Esophagus mucosa (tissue), 1 donor: ENCODE measurements around the gene FDCSP. TPM values are rescaled to one million over a fixed set of nuclear protein-coding genes. Genes with fewer than 3 reads are reported as not detected.
"Not testable (repeated sequence)": the region's sequence is repeated elsewhere in the genome, so short reads cannot be mapped to it uniquely, and the experiment has no call there.

Source experiments
- ATAC-seq: fragments of 200-7000 bp; cut with Tn5 transposase; one replicate; pipeline ENCODE4 v1.9.1; 2020
- total RNA-seq: library from RNA; stranded (reverse); gene quantifications from one replicate; pipeline ENCODE4 v1.2.4, GENCODE V29; 2023
- donor health status: DM: yes; HTN: yes; CAD: no.

Gene FDCSP
- total RNA-seq: 53.0 TPM

DNA sequence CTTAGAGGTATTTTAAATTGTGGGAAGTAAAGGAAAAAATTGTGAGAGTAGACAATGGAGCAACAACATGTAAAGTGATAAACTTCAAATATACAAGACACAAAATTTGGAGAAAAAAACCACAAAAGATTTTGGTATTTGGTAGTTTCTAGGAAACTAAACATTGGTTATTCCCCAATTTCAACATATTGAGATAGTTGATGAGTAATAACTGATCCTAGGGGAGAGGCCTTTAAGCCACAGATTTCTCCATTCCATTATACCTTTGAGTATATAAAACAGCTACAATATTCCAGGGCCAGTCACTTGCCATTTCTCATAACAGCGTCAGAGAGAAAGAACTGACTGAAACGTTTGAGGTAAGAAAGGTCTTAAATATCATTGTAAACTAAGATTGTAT is at the start of gene FDCSP:
Gene FDCSP (plus strand): TSS at position 301 of the 400 bp plus-strand sequence. CDS start 5,071 bp downstream, outside the sequence.
- ATAC-seq: no peak

DNA sequence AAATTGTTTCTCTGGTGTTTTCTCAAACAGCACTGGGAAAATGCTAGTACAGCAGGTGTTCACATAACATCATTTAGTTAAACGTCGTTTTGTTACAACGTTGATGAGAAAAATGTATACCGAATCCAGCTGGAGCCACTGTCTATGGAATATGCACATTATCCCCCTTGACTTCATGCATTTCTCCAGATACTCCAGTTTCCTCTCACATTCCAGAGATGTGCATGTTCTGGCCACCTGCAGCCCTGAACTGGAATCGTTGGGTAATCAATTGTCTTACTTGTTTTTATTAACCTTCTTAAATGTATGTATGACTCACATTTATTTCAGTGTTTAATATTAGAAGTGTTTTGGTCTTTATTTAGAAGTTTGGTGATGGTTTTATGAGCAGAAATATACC is 48.8 kb upstream of the FDCSP start:
- no peak for ATAC-seq

DNA sequence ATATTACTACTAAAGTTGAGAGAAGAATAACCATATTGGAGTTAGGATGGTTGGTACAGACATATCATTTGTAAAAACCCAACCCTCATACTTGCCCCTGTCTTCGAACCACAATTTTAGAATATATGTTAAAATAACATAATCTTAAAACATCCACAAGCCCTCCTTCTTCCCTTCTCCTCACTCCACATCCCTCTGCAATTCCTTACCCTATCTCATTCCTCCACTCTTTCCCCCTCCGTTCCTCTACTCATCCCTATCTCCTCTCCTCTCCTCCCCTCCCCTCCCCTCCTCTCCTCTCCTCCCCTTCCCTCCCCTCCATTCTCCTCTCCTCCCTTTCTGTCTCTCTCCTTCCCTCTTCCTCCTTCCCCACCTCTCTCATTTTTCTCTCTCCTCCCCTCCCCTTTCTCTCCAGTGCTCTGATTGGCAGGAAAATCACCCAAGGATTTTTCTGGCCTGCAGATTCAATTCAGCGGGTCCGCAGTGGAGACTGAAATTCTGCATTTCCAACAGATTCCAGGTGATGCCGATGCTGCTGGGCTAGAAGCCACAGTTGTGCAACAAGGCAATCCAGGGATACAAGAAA is 47.8 kb upstream of the FDCSP start:
- no peak for ATAC-seq

DNA sequence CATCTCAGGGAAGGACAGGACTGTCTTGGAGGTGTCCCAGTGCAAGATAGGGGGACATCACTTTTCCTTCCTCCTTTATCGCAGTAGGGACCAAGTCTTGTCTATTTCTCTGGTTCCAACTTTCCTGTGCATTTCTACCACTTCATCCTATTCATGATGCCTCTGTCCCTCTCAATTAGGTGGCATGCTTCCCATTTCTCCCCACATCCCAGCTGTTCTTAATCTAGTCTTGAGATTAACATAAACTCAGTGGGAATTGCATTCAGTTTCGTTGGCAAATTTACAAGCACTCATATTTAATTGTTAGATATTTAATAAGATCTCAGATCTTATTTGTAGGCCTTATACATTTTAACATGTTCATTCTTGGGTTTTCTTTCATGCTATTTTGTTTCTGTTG is 46.1 kb upstream of the FDCSP start:
- no peak for ATAC-seq

DNA sequence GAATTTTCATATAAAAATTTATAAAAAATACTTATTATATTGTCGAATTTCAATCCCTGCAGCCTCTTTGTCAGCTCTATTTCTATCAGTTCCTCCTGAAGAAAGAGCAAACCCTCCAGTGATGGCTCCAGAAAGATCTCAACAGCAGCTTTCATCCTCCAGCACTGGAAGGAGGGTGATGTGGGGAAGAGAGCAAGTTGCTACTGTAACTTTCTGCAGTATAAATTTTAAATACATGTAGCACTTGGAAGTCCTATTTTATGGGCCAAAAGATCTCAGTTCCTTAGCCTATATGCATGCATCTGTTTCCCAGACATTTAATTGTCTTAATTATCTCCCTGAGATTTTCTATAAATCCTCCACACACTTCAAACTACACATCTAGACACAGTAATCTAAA is 44.1 kb upstream of the FDCSP start:
- no peak for ATAC-seq

DNA sequence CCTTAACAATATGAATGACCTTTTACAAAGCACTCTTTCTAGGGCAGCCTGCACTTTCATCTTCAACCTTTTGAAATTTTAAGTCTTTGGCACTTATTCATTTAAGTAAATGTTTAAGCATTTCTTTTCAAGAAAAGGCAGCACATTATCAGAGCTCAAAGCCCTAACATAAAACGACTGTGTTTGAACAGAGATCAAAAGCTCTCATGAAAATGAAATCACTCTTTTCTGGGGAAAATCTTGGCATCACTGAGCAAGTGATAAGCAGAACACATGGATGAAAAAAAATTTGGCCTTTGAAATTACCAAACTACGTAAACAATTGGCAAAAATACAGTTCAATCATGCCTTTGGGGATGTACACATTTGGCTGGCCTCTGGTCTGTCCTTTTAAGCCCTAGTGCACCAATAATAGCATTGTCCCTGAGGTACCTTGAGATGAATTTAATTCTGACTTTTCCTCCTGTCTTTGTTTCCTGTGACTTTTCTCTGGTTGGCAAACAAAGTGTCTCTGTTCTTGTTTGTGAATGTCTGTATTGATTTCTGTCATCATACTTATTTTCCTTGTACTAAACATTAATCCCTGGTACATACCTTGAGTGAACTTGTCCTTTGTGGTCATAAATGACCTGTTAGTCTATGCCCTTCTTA is 43.3 kb upstream of the FDCSP start:
- ATAC-seq: no peak

DNA sequence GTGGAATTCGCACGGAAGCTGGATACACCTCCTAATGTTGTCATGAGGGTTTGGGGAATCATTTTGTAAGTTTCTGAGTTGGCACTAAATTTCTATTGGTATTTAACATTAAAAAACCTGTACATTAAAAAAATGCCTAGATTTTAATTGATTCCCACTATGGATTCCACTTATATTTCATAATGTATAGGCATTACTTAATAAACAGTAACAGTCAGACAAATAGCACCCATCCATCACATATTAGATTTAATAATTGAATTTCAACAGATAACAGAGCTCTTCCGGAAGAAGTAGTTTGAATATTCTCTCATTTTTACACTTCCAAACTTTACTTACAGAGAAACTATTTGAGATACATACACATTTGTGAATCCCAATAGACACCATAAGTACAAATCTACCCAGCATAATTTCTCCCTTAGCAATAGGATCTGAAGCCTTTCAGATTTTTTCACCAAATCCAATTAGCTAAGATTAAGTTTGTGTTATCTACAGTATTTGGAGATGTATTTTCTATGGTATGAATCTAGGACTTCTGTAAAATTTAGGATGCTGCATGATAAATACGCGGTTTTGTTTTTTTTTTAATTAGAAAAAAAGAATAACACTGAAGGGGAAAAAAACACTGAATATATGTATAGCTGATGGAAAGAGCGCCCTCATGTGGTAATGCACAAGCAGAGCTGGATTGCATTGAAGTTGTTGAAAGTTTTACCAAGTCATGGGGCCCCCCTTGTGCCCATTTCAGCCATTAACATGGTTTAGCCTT is 42.6 kb upstream of the FDCSP start:
- ATAC-seq: no peak

DNA sequence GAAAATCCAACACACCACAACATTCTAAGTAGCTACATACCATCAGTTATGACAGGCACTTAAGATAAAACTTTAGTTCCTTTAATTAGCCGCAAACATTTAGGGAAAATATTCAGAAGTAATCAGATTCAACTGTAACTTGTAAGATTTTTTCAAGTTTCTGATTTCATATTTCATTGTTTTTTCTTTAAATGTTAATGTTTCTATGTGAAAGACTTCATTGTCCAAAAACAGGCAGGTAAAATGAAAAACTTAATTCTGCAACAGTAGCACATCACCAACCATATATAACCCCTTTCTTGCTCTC is 42.0 kb upstream of the FDCSP start:
- no peak for ATAC-seq

DNA sequence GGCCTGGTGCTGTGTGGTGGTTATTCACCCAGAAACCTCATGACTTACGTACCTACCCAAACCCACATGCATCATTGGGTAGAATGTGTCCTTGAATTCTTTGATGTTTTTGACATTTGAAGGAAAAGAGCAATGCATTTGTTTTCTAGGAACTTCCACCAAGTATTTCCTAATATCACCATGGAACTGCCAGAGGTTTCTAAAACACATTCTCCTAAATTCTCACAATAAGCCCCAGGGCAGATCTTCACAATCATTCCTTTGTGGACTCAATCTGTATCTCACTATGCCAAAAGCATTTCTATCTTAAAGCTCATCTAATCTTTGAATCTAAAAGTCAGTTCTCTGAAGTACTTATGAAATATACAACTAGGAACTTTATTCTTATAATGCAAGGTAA is 38.7 kb upstream of the FDCSP start:
- no peak for ATAC-seq

DNA sequence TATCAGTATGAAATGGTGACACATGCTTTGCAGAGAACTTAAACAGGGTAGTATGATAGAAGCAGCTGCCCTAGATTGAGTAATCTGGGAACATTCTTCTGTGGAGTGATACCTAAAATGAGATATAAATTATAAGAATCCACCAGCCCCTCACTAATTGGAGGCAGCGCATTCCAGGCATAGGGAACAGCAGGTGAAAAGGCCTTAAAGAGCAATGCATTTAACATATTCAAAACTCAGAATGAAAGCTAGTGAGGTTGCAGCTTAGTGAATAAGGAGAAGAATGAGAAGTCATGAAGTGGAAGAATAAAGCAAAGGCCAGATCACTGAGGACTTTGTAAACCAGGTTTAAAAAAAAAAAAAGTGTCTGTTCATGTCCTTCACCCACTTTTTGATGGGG is 35.3 kb upstream of the FDCSP start:
- ATAC-seq: no peak

DNA sequence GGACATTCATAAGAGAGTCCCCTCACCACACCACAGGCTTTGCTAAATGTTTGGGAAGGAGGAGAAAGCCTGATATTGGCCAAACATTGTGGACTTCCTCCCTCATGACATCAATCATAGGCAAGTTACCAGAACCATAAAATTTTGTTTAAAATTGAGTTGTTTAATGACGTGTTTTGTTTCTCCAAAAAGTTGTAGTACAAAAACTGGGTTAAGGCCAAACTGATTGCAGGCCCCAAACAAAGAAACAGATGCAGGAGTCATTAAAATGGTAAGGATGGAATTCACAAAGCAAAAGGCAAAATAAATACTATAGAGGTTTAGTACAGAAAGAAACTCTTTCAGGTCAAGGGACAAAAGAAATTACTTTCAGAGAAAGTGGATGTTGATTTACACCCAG is 34.3 kb upstream of the FDCSP start:
- ATAC-seq: no peak

DNA sequence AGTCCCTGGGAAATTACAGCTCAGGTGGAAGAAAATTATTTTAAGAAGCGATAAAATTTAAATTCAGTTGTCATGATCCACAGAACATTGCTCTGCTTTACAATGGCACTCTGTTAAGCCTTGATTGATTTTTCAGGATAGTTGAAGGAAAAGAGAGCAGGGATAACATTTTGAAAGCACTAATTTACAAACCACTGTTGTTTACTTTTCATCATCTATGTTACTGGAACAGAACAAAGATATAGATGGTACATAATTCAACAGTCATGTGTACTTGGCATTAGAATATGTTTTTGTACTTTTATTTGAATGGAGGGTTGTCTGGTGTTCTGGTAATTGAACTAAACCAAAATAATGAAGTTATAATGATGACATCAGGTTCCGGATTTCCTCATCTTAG is 33.0 kb upstream of the FDCSP start:
- ATAC-seq: no peak

DNA sequence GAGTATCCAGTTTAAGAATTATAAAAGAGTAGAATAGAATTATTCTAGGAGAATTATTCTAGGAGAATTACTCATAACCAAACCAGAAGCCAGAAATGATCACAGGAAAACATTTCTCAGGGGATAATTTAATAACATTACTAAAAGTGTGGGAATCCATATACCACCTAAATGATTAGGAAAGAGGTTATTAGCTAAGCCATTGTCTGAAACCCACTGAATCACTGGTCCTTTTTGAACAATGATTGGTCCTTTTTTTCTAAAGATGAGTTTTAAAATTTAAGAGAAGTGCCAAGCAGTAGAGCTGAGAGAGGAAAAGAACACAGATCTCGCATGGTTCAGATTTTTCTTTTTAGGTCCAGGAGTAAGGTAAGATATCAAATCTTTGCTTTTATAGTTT is 30.5 kb upstream of the FDCSP start, which contains the start of gene ODAM:
Gene ODAM (plus strand): TSS at position 301 of the 400 bp plus-strand sequence. CDS start 819 bp downstream, outside the sequence.
- no peak for ATAC-seq

DNA sequence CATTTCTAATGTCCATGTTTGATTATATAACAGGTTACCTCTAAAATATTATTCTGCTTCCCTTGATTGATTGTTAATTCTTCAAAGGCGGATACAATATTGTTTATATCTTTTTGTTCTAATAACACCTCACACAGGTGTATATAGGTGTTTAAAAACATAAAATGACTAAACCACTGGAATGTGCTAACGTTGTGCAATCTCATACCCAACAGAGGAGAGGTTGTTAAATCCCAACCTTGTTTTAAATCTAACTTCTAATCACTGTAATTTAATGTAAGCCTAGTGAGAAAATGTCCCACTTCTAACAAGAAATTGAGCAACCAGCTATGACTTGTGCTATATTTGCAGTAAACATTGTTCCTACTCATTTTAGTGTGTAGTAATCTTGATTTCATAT is 29.1 kb upstream of the FDCSP start:
- ATAC-seq: no peak

DNA sequence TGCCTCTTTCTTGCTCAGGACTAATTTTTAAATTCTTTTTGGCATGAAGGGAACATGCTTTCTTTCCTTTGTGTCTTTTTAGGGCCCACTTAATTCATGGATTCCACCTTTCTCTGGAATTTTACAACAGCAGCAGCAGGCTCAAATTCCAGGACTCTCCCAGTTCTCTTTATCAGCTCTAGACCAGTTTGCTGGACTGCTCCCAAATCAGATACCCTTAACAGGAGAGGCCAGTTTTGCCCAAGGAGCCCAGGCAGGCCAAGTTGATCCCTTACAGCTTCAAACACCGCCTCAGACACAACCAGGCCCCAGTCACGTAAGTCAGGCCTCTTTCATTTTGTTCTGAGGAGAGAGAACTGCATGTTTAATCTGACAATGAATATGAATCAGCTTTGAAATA is 28.1 kb upstream of the FDCSP start:
- no peak for ATAC-seq

DNA sequence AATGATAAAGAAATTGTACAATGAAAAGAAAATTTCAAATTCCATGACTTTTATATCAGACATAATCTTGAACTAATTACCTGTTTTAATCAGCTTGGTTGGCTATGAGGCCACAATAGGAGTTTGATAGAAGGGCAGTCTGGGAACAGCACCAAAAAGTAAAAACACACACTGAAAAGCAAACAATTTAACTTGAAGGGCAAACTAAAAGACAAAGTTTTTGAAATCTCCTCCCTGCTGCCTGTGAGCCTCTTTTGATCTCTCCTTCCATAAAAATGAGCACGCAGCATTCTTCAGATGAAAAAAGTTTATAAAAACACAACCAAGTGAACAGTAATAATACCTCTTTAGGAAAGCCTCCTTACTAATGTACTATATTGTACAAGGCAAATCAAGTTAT is 22.3 kb upstream of the FDCSP start:
- ATAC-seq: no peak

DNA sequence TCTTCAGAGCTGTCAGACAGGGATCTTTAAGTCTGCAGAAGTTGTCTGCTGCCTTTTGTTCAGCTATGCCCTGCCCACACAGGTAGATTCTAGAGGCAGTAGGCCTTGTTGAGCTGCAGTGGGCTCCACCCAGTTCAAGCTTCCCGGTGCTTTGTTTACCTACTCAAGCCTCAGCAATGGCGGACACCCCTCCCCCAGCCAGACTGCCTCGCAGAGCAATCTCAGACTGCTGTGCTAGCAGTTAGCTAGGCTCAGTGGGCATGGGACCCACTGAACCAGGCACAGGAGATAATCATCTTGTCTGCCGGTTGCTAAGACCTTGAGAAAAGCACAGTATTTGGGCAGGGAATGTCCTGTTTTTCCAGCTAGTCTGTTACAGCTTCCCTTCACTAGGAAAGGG is 13.2 kb upstream of the FDCSP start:
- ATAC-seq: not testable (repeated sequence)

DNA sequence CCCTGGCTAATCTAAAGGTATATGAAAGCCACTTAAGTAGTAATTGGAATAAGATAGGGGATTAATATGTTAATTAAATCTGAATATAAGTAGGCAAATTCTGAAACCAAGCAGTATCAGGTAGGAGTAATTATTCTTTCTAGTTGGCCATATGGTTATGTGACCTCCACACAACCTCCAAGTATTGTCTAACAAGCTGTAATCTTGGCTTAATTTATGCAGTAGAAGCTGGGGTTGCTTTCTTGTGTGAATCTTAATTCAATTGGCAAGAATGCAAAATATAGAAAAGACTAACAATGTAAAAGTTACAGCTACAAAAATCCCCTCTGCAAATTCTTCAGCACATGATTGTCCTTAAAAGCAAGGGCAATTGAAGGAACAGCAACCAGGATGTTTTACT is 9.8 kb upstream of the FDCSP start:
- not testable (repeated sequence) for ATAC-seq

DNA sequence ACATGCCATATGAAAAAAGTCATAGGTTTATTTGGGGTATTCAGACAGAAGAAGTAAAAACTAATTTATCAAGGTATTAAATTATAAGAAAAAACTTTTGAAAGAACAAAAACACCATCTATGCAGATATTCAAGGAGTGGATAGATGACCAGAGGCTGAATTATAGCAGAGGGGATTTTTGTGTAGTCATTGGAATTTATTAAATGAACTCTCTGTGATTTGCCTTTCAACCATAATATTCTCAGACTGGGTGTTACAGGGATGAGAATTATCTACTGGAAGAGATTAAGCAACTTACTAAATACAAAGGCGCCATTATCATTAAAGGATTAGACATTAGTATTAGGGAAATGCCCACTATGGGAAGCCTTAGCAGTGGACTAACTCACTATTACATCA is 9.4 kb upstream of the FDCSP start:
- not testable (repeated sequence) for ATAC-seq

DNA sequence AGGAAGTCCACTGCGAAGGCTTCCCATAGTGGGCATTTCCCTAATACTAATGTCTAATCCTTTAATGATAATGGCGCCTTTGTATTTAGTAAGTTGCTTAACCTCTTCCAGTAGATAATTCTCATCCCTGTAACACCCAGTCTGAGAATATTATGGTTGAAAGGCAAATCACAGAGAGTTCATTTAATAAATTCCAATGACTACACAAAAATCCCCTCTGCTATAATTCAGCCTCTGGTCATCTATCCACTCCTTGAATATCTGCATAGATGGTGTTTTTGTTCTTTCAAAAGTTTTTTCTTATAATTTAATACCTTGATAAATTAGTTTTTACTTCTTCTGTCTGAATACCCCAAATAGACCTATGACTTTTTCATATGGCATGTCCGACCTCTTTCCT is 4.5 kb upstream of the FDCSP start:
- ATAC-seq: not testable (repeated sequence)

DNA sequence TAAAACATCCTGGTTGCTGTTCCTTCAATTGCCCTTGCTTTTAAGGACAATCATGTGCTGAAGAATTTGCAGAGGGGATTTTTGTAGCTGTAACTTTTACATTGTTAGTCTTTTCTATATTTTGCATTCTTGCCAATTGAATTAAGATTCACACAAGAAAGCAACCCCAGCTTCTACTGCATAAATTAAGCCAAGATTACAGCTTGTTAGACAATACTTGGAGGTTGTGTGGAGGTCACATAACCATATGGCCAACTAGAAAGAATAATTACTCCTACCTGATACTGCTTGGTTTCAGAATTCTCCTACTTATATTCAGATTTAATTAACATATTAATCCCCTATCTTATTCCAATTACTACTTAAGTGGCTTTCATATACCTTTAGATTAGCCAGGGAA is 4.1 kb upstream of the FDCSP start:
- ATAC-seq: not testable (repeated sequence)

DNA sequence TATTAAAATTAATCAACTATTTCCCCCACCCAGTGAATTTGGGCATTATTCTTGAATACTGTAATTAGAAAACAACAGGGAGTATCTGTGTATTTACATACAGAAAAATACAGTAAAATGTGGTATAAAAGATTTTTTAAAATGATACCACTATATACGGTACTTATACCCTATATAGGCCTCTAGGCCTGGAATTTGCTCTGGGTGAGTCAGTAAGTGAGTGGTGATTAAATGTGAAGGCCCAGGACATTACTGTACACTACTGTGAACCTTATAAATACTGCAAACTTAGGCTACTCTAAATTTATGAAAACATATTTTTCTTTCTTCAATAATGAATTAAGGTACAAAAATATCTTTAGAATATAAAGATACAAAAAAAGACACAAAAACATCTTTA is 10.2 kb downstream of the FDCSP start:
- no peak for ATAC-seq

DNA sequence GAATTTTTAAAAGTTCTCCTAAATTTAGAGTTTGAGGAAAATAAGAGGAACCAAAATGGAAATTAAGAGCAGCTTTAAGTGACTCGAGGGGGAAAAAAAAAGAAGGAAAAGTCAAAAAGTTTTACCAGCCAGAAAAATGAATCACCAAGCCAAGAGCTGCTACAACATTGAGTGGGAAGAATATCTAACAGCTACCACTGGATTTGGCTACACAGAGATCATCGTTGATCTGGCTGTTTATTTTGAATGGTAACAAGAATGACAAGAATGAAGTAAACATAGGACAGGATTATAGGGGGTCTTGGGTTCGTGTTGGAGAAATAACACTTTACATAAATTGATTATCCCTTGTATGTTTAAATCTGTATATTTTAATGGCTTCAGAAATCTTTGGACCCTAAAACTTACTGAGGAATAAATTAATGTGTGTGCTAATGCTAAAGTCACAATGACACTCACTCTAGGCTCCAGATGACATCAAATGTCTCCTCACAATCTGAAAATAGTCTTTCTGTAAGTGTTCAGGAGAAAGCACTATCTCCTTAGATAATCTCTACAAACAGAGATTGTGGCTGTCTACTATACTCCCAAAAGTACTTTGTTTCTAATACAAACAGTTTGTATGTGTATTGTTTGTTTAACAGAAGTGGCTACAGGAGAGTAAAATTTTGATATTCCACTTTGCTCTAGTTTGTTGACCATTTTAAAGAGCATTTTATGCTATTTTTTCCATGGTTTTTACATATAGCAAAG is 13.4 kb downstream of the FDCSP start:
- ATAC-seq: no peak
